ENCODE measurements around the gene IL22.

IL22 gene

GRCh38 chr12:68264158-68264855 lies 10.9 kb upstream of the IL22 start:
- no peak for DNase-seq (ENCODE audit: low read depth)

GRCh38 chr12:68263366-68263765 lies 10.0 kb upstream of the IL22 start:
- no peak for DNase-seq (ENCODE audit: low read depth)

GRCh38 chr12:68261896-68262295 lies 8.5 kb upstream of the IL22 start:
- no peak for DNase-seq (ENCODE audit: low read depth)

GRCh38 chr12:68260153-68260552 lies 6.7 kb upstream of the IL22 start:
- no peak for DNase-seq (ENCODE audit: low read depth)

GRCh38 chr12:68259318-68259940 lies 6.0 kb upstream of the IL22 start:
- no peak for DNase-seq (ENCODE audit: low read depth)

- no peak for DNase-seq (ENCODE audit: low read depth)
Observed at GRCh38 chr12:68252077-68252476, 1.3 kb downstream of the IL22 start.

- DNase-seq (ENCODE audit: low read depth), result no peak
Observed at GRCh38 chr12:68250454-68250853, 3.0 kb downstream of the IL22 start.

GRCh38 chr12:68247785-68248184 lies 5.6 kb downstream of the IL22 start:
- no peak for DNase-seq (ENCODE audit: low read depth)

GRCh38 chr12:68246350-68246749 lies 7.1 kb downstream of the IL22 start:
- no peak for DNase-seq (ENCODE audit: low read depth)

GRCh38 chr12:68245180-68246021 lies 8.0 kb downstream of the IL22 start:
- DNase-seq (ENCODE audit: low read depth), result no peak

GRCh38 chr12:68242777-68243176 lies 10.6 kb downstream of the IL22 start:
- DNase-seq (ENCODE audit: low read depth), result no peak

GRCh38 chr12:68240975-68241374 lies 12.4 kb downstream of the IL22 start:
- peak; percentile 10 for DNase-seq (ENCODE audit: low read depth)

GRCh38 chr12:68240079-68240478 lies 13.3 kb downstream of the IL22 start:
- no peak for DNase-seq (ENCODE audit: low read depth)

GRCh38 chr12:68239309-68239982 lies 14.0 kb downstream of the IL22 start:
- no peak for DNase-seq (ENCODE audit: low read depth)

GRCh38 chr12:68237619-68238018 lies 15.8 kb downstream of the IL22 start:
- DNase-seq (ENCODE audit: low read depth), result no peak

- DNase-seq (ENCODE audit: low read depth), result no peak
Observed at GRCh38 chr12:68237078-68237477, 16.3 kb downstream of the IL22 start.

- DNase-seq (ENCODE audit: low read depth), result peak; percentile 4
Observed at GRCh38 chr12:68236421-68237059, 16.9 kb downstream of the IL22 start.

GRCh38 chr12:68235576-68235975 lies 17.8 kb downstream of the IL22 start:
- no peak for DNase-seq (ENCODE audit: low read depth)

- no peak for DNase-seq (ENCODE audit: low read depth)
Observed at GRCh38 chr12:68234140-68234539, 19.3 kb downstream of the IL22 start.

GRCh38 chr12:68233498-68233897 lies 19.9 kb downstream of the IL22 start:
- DNase-seq (ENCODE audit: low read depth), result no peak

- no peak for DNase-seq (ENCODE audit: low read depth)
Observed at GRCh38 chr12:68231691-68232090, 21.7 kb downstream of the IL22 start.

GRCh38 chr12:68231229-68231628 lies 22.2 kb downstream of the IL22 start:
- DNase-seq (ENCODE audit: low read depth), result no peak
